Mesenchymal stem cell (in vitro differentiated cells and primary cell): ENCODE data around the gene UBR3.

Experiments
- DNase-seq: peaks from one replicate; pipeline ENCODE4 v3.0.0-alpha.2; 2013
- H2AFZ ChIP-seq: one replicate; pipeline ENCODE4 v1.6.1; 2013; ENCODE audit warnings: low read depth, mild to moderate bottlenecking, control low read depth, inconsistent platforms, low read length, moderate library complexity
- H2AK5ac ChIP-seq: 2 replicates; pipeline ENCODE4 v1.6.1; 2013; ENCODE audit warnings: low read length, moderate library complexity, mild to moderate bottlenecking, inconsistent platforms; ENCODE audit not compliant: severe bottlenecking
- H2BK120ac ChIP-seq: one replicate; pipeline ENCODE4 v1.6.1; 2013; ENCODE audit warnings: low read depth, mild to moderate bottlenecking, inconsistent platforms, low read length, moderate library complexity
- H2BK12ac ChIP-seq, 2 experiments: one replicate each; pipeline ENCODE4 v1.6.1; 2013; ENCODE audit warnings: inconsistent platforms in 2 of 2, low read length in 2 of 2, mild to moderate bottlenecking in 2 of 2, moderate library complexity in 2 of 2, control low read depth in 1 of 2
- H2BK15ac ChIP-seq: one replicate; pipeline ENCODE4 v1.6.1; 2013; ENCODE audit warnings: mild to moderate bottlenecking, low read depth, inconsistent platforms; ENCODE audit not compliant: poor library complexity, severe bottlenecking
- H2BK5ac ChIP-seq: 2 replicates; pipeline ENCODE4 v1.6.1; 2013; ENCODE audit warnings: low read depth, mild to moderate bottlenecking, low read length, control low read depth, inconsistent platforms; ENCODE audit not compliant: poor library complexity, severe bottlenecking
- H3K14ac ChIP-seq, 2 experiments: one replicate each; pipeline ENCODE4 v1.6.1; 2013; ENCODE audit warnings: inconsistent platforms in 2 of 2, low read length in 2 of 2, control low read depth in 1 of 2, mild to moderate bottlenecking in 1 of 2, moderate library complexity in 1 of 2
- H3K18ac ChIP-seq, 2 experiments: one replicate each; pipeline ENCODE4 v1.6.1; 2013; ENCODE audit warnings: inconsistent platforms in 2 of 2, low read length in 2 of 2, control low read depth in 1 of 2, low read depth in 1 of 2, mild to moderate bottlenecking in 1 of 2
- H3K23ac ChIP-seq, 2 experiments: one replicate each; pipeline ENCODE4 v1.6.1; 2013; ENCODE audit warnings: inconsistent platforms in 2 of 2, low read length in 2 of 2, mild to moderate bottlenecking in 2 of 2, moderate library complexity in 2 of 2, control low read depth in 1 of 2
- H3K27ac ChIP-seq: 2 replicates; pipeline ENCODE4 v1.5.1; 2013; ENCODE audit warnings: mild to moderate bottlenecking, moderate library complexity, low read length, control low read depth, inconsistent platforms; ENCODE audit not compliant: poor library complexity, severe bottlenecking
- H3K27me3 ChIP-seq, 2 experiments: 2 replicates each; pipeline versions ENCODE4 v1.6.1 to v1.7.0; 2013; ENCODE audit warnings: low read length in 2 of 2, mild to moderate bottlenecking in 2 of 2, moderate library complexity in 2 of 2, control low read depth in 1 of 2, inconsistent platforms in 1 of 2; ENCODE audit not compliant: control insufficient read depth in 1 of 2, insufficient read depth in 1 of 2
- H3K36me3 ChIP-seq, 2 experiments: 2 replicates each; pipeline versions ENCODE4 v1.6.1 to v1.7.0; 2013; ENCODE audit warnings: low read length in 2 of 2, control low read depth in 1 of 2, inconsistent platforms in 1 of 2, low read depth in 1 of 2, mild to moderate bottlenecking in 1 of 2; ENCODE audit not compliant: insufficient read depth in 2 of 2, control insufficient read depth in 1 of 2
- H3K4ac ChIP-seq, 2 experiments: one replicate each; pipeline ENCODE4 v1.6.1; 2013; ENCODE audit warnings: inconsistent platforms in 2 of 2, low read length in 2 of 2, mild to moderate bottlenecking in 2 of 2, moderate library complexity in 2 of 2, control low read depth in 1 of 2, low read depth in 1 of 2
- H3K4me1 ChIP-seq: 2 replicates; pipeline ENCODE4 v1.6.1; 2013; ENCODE audit warnings: low read depth, low read length, control low read depth; ENCODE audit not compliant: control insufficient read depth, insufficient read depth
- H3K4me2 ChIP-seq: 2 replicates; pipeline ENCODE4 v1.6.1; 2013; ENCODE audit warnings: low read length, mild to moderate bottlenecking, inconsistent platforms; ENCODE audit not compliant: poor library complexity, severe bottlenecking
- H3K4me3 ChIP-seq, 2 experiments: 2 replicates each; pipeline versions ENCODE4 v1.5.1 to v1.7.0; 2013; ENCODE audit warnings: low read length in 2 of 2, mild to moderate bottlenecking in 2 of 2, control low read depth in 1 of 2, low read depth in 1 of 2; ENCODE audit not compliant: insufficient read depth in 1 of 2
- H3K79me1 ChIP-seq: replicated peaks from 2 replicates; pipeline ENCODE4 v1.6.1; 2013; ENCODE audit warnings: mild to moderate bottlenecking, control low read depth, low read length, inconsistent platforms; ENCODE audit not compliant: poor library complexity, severe bottlenecking
- H3K9ac ChIP-seq: 2 replicates; pipeline ENCODE4 v1.7.0; 2013; ENCODE audit warnings: mild to moderate bottlenecking, low read length, moderate library complexity
- H3K9me3 ChIP-seq: 2 replicates; pipeline ENCODE4 v1.7.0; 2013; ENCODE audit warnings: mild to moderate bottlenecking, low read length; ENCODE audit not compliant: control insufficient read depth
- H4K8ac ChIP-seq: one replicate; pipeline ENCODE4 v1.6.1; 2013; ENCODE audit warnings: inconsistent platforms, mild to moderate bottlenecking, low read length, moderate library complexity
- H4K91ac ChIP-seq: one replicate; pipeline ENCODE4 v1.6.1; 2013; ENCODE audit warnings: mild to moderate bottlenecking, low read length, inconsistent platforms
- WGBS: methylation state at CpG from one replicate; pipeline ENCODE4 v1.1.7; 2013; ENCODE audit warnings: mixed read lengths; 5-methylcytosine and 5-hydroxymethylcytosine counted together

Gene UBR3

DNA sequence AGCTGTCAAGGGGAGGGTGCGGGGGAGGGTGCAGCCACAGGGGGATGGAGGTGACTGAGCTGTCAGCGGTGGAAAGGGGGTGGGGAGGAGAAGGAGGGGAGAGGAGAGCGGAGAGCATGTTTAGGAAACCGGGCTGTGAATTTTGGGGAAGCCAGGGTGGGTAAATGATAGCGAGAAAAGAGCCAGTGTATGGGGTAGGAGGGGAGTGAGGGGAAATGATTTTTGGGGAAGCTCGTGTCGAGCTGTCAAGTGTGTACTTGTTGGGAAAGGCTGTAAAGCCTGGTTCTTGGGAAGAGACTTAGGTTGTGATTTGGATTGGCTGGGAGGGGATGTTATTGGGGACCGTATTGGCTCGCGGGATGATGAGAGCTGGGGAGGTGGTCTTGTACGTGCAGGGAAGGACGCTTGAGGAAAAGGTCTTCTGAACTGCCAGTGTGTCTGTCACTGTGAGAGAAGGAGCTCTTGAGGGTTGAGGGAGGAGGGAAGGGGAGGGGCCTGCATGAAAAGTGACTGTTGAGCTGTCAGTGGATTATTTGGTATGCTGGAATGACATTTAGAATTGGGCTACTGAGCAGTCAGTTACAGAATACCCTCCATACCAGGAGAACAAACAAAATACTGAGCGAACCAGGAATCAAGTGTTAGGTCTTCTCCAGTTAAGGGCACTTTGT, 1.0 kb downstream of the UBR3 start:
- Histone ChIP-seq H4K91ac (no peak overlapping the region), H3K18ac (peak overlapping the region in 1 of 2 experiments; percentile 89), H2BK5ac (no peak overlapping the region), H2AFZ (peak overlapping the region; percentile 65), H3K4me2 (peak overlapping the region; percentile 81), H3K9me3 (no peaks in the 10 kb centered on the region), H3K4me3 (peak overlapping the region; percentile 77 to 80), H3K4ac (no peak overlapping the region), H2AK5ac (no peak overlapping the region), H3K9ac (peak overlapping the region; percentile 93), H3K14ac (peak overlapping the region in 1 of 2 experiments; percentile 69), H3K4me1 (peaks cover 3% of the 10 kb centered on the region), H3K79me1 (peaks cover 6% of the 10 kb centered on the region), H3K27ac (peak overlapping the region; percentile 5), H3K27me3 (no peaks in the 10 kb centered on the region), H2BK120ac (no peak overlapping the region), H4K8ac (no peak overlapping the region), H2BK12ac (no peak overlapping the region), H3K23ac (no peak overlapping the region), H2BK15ac (no peak overlapping the region), H3K36me3 (no peaks in the 10 kb centered on the region)
- peak; percentile 65 for DNase-seq
- WGBS, result 2% methylated on average over 13 of the region's 13 CpGs

DNA sequence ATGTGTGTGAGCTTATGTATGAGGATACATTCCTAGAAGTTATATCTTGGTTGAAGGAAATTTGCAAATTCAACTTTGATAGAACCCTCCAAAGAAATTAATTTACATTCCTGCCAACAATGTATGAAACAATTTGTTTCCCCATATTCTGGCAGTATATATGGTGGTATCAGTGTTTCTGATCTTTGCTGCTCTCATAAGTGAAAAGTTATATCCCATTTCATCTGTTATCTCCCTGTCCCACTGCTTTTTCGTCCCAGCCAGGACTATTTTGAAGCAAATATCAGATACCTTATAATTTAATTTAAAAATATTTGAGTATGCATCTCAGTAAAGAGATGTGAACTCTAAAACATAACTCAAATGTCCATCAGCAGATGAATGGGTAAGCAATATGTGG, 7.1 kb downstream of the UBR3 start:
- no peak overlapping the region for H3K4ac ChIP-seq
- H3K4me2 ChIP-seq, result no peak overlapping the region
- peaks cover 0 to 4% of the 10 kb centered on the region in 2 experiments for H3K36me3 ChIP-seq
- no peaks in the 10 kb centered on the region for H3K27me3 ChIP-seq
- H3K4me3 ChIP-seq, result no peak overlapping the region
- H3K27ac ChIP-seq, result no peak overlapping the region
- H3K4me1 ChIP-seq, result peaks cover 3% of the 10 kb centered on the region
- no peak overlapping the region for H2AK5ac ChIP-seq
- peaks cover 14% of the 10 kb centered on the region for H3K79me1 ChIP-seq
- H2BK12ac ChIP-seq, result no peak overlapping the region
- H4K91ac ChIP-seq, result no peak overlapping the region
- no CpG with 5 or more reads among the region's 1 CpG for WGBS
- H4K8ac ChIP-seq, result no peak overlapping the region
- H2AFZ ChIP-seq, result no peak overlapping the region
- no peak overlapping the region for H3K23ac ChIP-seq
- no peak overlapping the region for H3K14ac ChIP-seq
- no peak overlapping the region for H2BK5ac ChIP-seq
- H3K9ac ChIP-seq, result no peak overlapping the region
- no peak overlapping the region for H2BK15ac ChIP-seq
- no peak for DNase-seq
- H2BK120ac ChIP-seq, result no peak overlapping the region
- no peak overlapping the region for H3K18ac ChIP-seq
- H3K9me3 ChIP-seq, result no peaks in the 10 kb centered on the region

DNA sequence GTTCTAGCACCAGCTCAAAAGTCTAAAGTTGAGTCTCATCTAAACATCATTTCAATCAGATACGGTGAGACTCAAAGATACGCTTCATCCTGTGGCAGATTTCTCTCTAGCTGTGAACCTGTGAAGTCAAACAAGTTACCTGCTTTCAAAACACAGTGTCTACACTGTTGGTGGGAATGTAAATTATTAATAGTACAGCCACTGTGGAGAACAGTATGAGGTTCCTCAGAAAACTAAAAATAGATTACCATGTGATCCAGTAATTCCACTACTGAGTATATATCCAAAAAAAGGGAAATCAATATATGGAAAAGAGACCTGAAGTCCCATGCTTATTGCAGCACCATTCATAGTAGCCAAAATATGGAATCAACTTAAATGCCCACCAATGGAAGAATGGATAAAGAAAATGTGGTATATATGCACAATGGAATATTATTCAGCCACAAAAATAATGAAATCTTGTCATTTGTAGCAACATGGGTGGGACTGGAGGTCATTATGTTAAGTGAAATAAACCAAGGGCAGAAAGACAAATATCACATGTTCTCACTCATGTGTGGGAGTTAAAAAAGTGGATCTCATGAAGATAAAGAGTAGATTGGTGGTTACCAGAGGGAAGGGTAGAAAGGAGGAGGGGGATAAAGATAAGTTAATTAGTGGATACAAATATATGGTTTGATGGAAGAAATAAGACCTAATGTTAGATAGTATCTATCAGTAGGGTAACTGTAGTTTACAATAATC, 11.7 kb downstream of the UBR3 start:
- WGBS, result 80% methylated on average over 1 of the region's 2 CpGs
- Histone ChIP-seq H3K36me3 (peaks cover 3 to 7% of the 10 kb centered on the region in 2 experiments), H3K9me3 (no peaks in the 10 kb centered on the region), H2BK15ac (no peak overlapping the region), H2BK5ac (no peak overlapping the region), H2AK5ac (no peak overlapping the region), H2BK120ac (no peak overlapping the region), H3K4ac (no peak overlapping the region), H3K79me1 (peaks cover 23% of the 10 kb centered on the region), H3K4me3 (no peak overlapping the region), H4K91ac (no peak overlapping the region), H3K4me2 (no peak overlapping the region), H3K23ac (no peak overlapping the region), H4K8ac (no peak overlapping the region), H3K4me1 (peaks cover 8% of the 10 kb centered on the region), H3K14ac (no peak overlapping the region), H2AFZ (no peak overlapping the region), H3K27me3 (no peaks in the 10 kb centered on the region), H2BK12ac (no peak overlapping the region), H3K27ac (no peak overlapping the region), H3K18ac (no peak overlapping the region), H3K9ac (no peak overlapping the region)
- no peak for DNase-seq

DNA sequence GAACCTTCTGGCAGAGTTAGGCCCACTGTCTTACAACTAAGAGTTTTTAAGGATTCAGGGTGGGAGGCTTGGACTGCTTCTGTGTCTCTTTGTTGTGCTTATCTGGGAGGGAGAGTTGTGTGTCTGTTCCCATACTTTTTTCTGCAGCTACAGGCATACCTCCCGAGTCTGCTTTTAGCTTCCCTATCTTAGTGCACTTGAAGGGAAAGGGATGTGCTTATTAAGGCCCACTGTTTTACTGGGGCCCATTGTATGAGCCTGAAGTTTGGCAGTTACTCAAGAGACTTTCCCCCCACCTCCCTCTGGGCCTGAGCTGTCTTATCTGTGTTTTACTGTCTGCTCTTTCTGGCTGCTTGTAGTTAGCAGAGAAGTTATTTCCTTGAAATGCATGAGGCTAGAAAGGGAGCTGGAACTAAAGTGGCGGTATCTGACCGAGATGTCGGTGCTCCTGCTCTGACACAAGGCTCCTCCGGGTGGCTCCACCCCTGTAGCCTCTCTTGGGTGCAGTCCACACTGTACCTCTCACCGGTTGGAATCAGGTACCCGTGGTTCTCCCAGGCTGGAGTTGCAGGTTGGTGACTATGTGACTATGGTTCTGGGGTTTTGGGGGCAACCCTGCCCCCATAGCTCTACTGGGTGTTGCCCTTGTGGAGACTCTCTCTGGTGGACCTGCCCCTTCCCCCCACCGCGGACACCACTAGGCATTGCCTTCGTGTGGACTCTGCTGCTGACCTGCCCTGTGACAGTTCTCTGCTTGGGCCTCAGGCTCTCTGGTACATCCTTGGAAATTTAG, 12.9 kb downstream of the UBR3 start:
- no peak overlapping the region for H3K27ac ChIP-seq
- 78% methylated on average over 9 of the region's 10 CpGs for WGBS

More for the DNA sequence above, 12.9 kb downstream of the UBR3 start:
- Histone ChIP-seq H3K4me1 (peaks cover 8% of the 10 kb centered on the region), H2AK5ac (no peak overlapping the region), H4K8ac (peak overlapping the region; percentile 62), H3K14ac (peak overlapping the region in 1 of 2 experiments; percentile 61), H2AFZ (no peak overlapping the region), H3K9me3 (no peaks in the 10 kb centered on the region), H3K23ac (peak overlapping the region in 1 of 2 experiments; percentile 11), H4K91ac (no peak overlapping the region), H3K9ac (no peak overlapping the region), H2BK5ac (no peak overlapping the region), H3K27me3 (no peaks in the 10 kb centered on the region), H3K4me2 (no peak overlapping the region), H2BK15ac (peak overlapping the region; percentile 37), H3K4ac (peak overlapping the region in 1 of 2 experiments; percentile 16), H3K79me1 (peaks cover 28% of the 10 kb centered on the region), H2BK120ac (no peak overlapping the region), H3K4me3 (no peak overlapping the region), H2BK12ac (peak overlapping the region in 1 of 2 experiments; percentile 42), H3K18ac (no peak overlapping the region), H3K36me3 (peaks cover 3 to 7% of the 10 kb centered on the region in 2 experiments)
- DNase-seq, result peak; percentile 30
